GM12878 (cell line): Measurements from ENCODE around the gene CAPN10. TPM values are rescaled to one million over a fixed set of nuclear protein-coding genes. Genes with fewer than 3 reads are reported as not detected.

ENCODE experiments used
- ATAC-seq: fragments of 200-7000 bp; cut with Tn5 transposase; 3 replicates; pipeline ENCODE4 v1.9.1; 2020; ENCODE audit warnings: mild to moderate bottlenecking, moderate library complexity
- BruUV-seq: library from RNA; stranded (reverse); fragments of 400-500 nt; replicated peaks from 2 replicates; lab custom pipeline; 2021; lab: Mats Ljungman, UMichigan
- CTCF ChIA-PET: fragments of 300-600 bp; sonication (Branson Sonifier 250); formaldehyde crosslinking; extraction: SDS; loops from one replicate; lab custom pipeline; 2021; ENCODE audit warnings: inconsistent platforms; lab: Yijun Ruan, JAX
- POLR2A ChIA-PET: fragments of 350-600 bp; formaldehyde crosslinking; extraction: SDS; loops from one replicate; lab custom pipeline; 2021; ENCODE audit warnings: inconsistent platforms; lab: Charles Lee
- RAD21 ChIA-PET: fragments of 300-600 bp; sonication (Branson Sonifier 250); formaldehyde crosslinking; loops from one replicate; lab custom pipeline; 2023; ENCODE audit warnings: antibody characterized with exemption; ENCODE audit not compliant: unreplicated experiment; lab: Charles Lee
- SMC1A ChIA-PET: fragments of 300-600 bp; sonication (Branson Sonifier 250); formaldehyde crosslinking; loops from one replicate; lab custom pipeline; 2023; ENCODE audit not compliant: unreplicated experiment, uncharacterized antibody; lab: Charles Lee
- DNase-seq: peaks from one replicate; pipeline ENCODE4 v3.0.0-alpha.2; 2011; ENCODE audit warnings: low read depth, low spot score
- FAIRE-seq: peaks from 3 replicates; lab custom pipeline; 2011; peaks lifted over from hg19 to GRCh38; lab: Jason Lieb, UNC
- H2AFZ ChIP-seq: 2 replicates; pipeline ENCODE4 v1.6.0; 2011; ENCODE audit warnings: low read depth, low read length, control low read depth; ENCODE audit not compliant: control insufficient read depth
- H3K27ac ChIP-seq: 2 replicates; pipeline ENCODE4 v1.5.1; 2011; ENCODE audit warnings: control low read depth; ENCODE audit not compliant: control insufficient read depth, insufficient read depth
- H3K27me3 ChIP-seq, 2 experiments: replicated peaks in 1 of 2; 2 replicates each; pipeline versions ENCODE4 v1.6.0 to v1.6.1; 2011; ENCODE audit warnings: low read length in 1 of 2; ENCODE audit not compliant: control insufficient read depth in 2 of 2, insufficient read depth in 2 of 2
- H3K36me3 ChIP-seq, 2 experiments: 2 replicates each; pipeline ENCODE4 v1.5.1; 2011; ENCODE audit warnings: low read length in 1 of 2; ENCODE audit not compliant: control insufficient read depth in 2 of 2, insufficient read depth in 2 of 2
- H3K4me1 ChIP-seq: 2 replicates; pipeline ENCODE4 v1.6.1; 2011; ENCODE audit warnings: mild to moderate bottlenecking, low read length, moderate library complexity, mixed read lengths; ENCODE audit not compliant: control insufficient read depth, insufficient read depth
- H3K4me2 ChIP-seq: 2 replicates; pipeline ENCODE4 v1.6.0; 2011; ENCODE audit warnings: control low read depth; ENCODE audit not compliant: control insufficient read depth, insufficient read depth
- H3K4me3 ChIP-seq: fragments of 200-600 bp; sonication (generic); 2 replicates; pipeline ENCODE4 v1.5.1; 2016
- H3K79me2 ChIP-seq: 2 replicates; pipeline ENCODE4 v1.6.0; 2011; ENCODE audit warnings: low read length; ENCODE audit not compliant: control insufficient read depth, insufficient read depth
- H3K9ac ChIP-seq: 2 replicates; pipeline ENCODE4 v1.8.0; 2011; ENCODE audit warnings: low read length, control low read depth, mixed read lengths; ENCODE audit not compliant: control insufficient read depth, insufficient read depth
- H3K9me3 ChIP-seq: replicated peaks from 3 replicates; pipeline ENCODE4 v1.5.1; 2011; ENCODE audit warnings: mild to moderate bottlenecking, low read length; ENCODE audit not compliant: control insufficient read depth, insufficient read depth
- H4K20me1 ChIP-seq: 2 replicates; pipeline ENCODE4 v1.6.0; 2011; ENCODE audit not compliant: control insufficient read depth, insufficient read depth
- CUX1 ChIP-seq: IDR thresholded peaks from 2 replicates; pipeline ENCODE4 v1.6.1; 2012; ENCODE audit warnings: improper control_type of control experiment, low read depth, low read length; ENCODE audit not compliant: insufficient replicate concordance
- GATAD2B ChIP-seq: fragments of 450-650 bp; conservative IDR thresholded peaks from 2 replicates; pipeline ENCODE4 v1.6.1; 2017; ENCODE audit warnings: low read depth, mild to moderate bottlenecking, moderate library complexity
- IKZF1 ChIP-seq: fragments of 450-650 bp; conservative IDR thresholded peaks from 2 replicates; pipeline ENCODE4 v1.6.1; 2017; ENCODE audit warnings: antibody characterized with exemption, mild to moderate bottlenecking
- POLR2A ChIP-seq: IDR thresholded peaks from 2 replicates; pipeline ENCODE4 v1.6.1; 2011; ENCODE audit warnings: low read depth, mild to moderate bottlenecking, low read length
- SMARCA5 ChIP-seq: fragments of 450-650 bp; IDR thresholded peaks from 2 replicates; pipeline ENCODE4 v1.6.1; 2017; ENCODE audit warnings: mild to moderate bottlenecking
- WGBS: methylation state at CpG from one replicate; pipeline ENCODE4 v1.1.6; 2016; ENCODE audit warnings: low lambda C conversion rate; ENCODE audit not compliant: insufficient replicate concordance, insufficient coverage; ENCODE audit errors: missing lambda C conversion rate; 5-methylcytosine and 5-hydroxymethylcytosine counted together
- in situ Hi-C: fragments of 300-500 bp; cut with MboI; formaldehyde crosslinking; loops from 9 replicates; pipeline ENCODE4 v1.14.3; 2018; ENCODE audit warnings: mixed read lengths
- intact Hi-C: fragments of 100-400 bp; cut with micrococcal nuclease; formaldehyde crosslinking; loops from one replicate; pipeline ENCODE4 v1.14.2; 2022; ENCODE audit not compliant: unreplicated experiment
- polyA plus RNA-seq, 11 experiments: library from polyadenylated mRNA; depleted of rRNA in 4 of 11; unstranded in 6 of 11; stranded (reverse) in 5 of 11; fragments of >200 nt; fragmentation: Nextera tagmentation in 4 of 11; fragmentation: Illumina TruSeq in 1 of 11; extraction: Ambion mirVana in 4 of 11; extraction: Trizol in 1 of 11; gene quantifications; 1 replicate in 1 of 11; 2 replicates in 10 of 11; pipeline versions ENCODE4 v1.2.1 to v1.2.3, GENCODE V29; 2011 to 2016; ENCODE audit warnings: inconsistent platforms in 2 of 11, missing spikeins in 2 of 11, low read depth in 1 of 11
- total RNA-seq, 4 experiments: library from RNA; depleted of rRNA in 3 of 4; stranded (reverse); fragments of >200 nt in 3 of 4; fragmentation: Illumina TruSeq in 1 of 4; extraction: Trizol in 1 of 4; gene quantifications; 2 replicates each; pipeline versions ENCODE4 v1.2.1 to v1.2.3, GENCODE V29; 2013 to 2021

Gene CAPN10
- total and polyA plus RNA-seq, 10 of the 15 experiments (the other 5 are each of a cell fraction or from before 2014, with no cell fraction given) = 0.37 to 40.6 (median 17.5) TPM

DNA sequence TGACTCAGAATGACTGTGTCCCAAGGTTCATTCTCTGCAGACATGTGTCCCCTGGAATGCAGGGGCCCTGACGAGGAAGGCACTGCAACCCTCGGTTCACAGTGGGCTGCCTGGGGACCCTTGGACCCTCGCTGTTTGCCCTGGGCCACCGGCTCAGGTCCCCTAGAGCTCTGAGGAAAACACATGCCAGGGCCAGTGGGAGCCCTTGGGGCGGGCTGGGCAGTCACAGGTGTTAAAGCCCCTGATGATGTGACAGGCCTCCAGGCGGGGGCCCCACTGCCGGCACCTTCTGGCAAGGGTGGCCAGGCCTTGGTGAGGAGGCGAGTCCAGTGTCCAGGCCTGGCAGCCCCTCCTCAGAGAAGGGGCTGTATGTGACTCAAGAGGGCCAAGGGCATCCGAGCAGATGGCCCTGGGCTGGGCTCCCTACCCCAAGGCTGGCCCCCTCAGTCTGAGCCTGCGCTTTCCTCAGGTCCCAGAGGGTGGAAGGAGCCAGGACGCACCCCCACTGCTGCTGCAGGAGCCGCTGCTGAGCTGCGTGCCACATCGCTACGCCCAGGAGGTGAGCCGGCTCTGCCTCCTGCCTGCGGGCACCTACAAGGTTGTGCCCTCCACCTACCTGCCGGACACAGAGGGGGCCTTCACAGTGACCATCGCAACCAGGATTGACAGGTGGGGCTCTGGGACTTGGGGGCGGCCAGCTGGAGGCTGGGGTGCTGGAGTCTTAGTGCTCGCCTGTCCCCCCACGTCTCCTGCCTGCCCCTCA lies 11.1 kb downstream of the CAPN10 start:
- BruUV-seq = no TSS peak
- peaks cover 0 to 22% of the 10 kb centered on the region in 2 experiments; a peak in 3 of 4 replicates for H3K36me3 ChIP-seq
- no peak overlapping the region for H2AFZ ChIP-seq
- no peak overlapping the region for H3K9ac ChIP-seq
- H3K27me3 ChIP-seq = no peaks in the 10 kb centered on the region
- DNase-seq = no peak
- ChIA-PET SMC1A (no interaction called here), CTCF (no interaction called here), RAD21 (no interaction called here), POLR2A (no interaction called here)
- in situ Hi-C loops (no loop called here), intact Hi-C loops (no loop called here)
- no peak for ATAC-seq
- 0 out of 2 replicates have a peak, but pooled peaks have one; percentile 6 for TF ChIP-seq POLR2A
- no peak for TF ChIP-seq IKZF1
- 90% methylated on average over 19 of the region's 22 CpGs for WGBS
- no peaks in the 10 kb centered on the region for H3K79me2 ChIP-seq
- no peak overlapping the region for H3K4me2 ChIP-seq
- H3K4me1 ChIP-seq = no peaks in the 10 kb centered on the region; the same call in 1 of the 2 replicates
- no peak overlapping the region for H3K4me3 ChIP-seq
- H3K27ac ChIP-seq = no peak overlapping the region
- no peaks in the 10 kb centered on the region for H4K20me1 ChIP-seq
- FAIRE-seq = no peak
- no peaks in the 10 kb centered on the region for H3K9me3 ChIP-seq

- CTCF ChIA-PET = no interaction called here
- H3K9me3 ChIP-seq = no peaks in the 10 kb centered on the region
- no peak overlapping the region for H3K4me3 ChIP-seq
- no peak for DNase-seq
- H3K27ac ChIP-seq = no peak overlapping the region
- H4K20me1 ChIP-seq = no peaks in the 10 kb centered on the region
- RAD21 ChIA-PET = no interaction called here
- in situ Hi-C loops = no loop called here
- intact Hi-C loops = no loop called here
- peaks cover 0 to 22% of the 10 kb centered on the region in 2 experiments; a peak in 3 of 4 replicates for H3K36me3 ChIP-seq
- SMC1A ChIA-PET = no interaction called here
- no peaks in the 10 kb centered on the region; the same call in 1 of the 2 replicates for H3K4me1 ChIP-seq
- POLR2A ChIA-PET = no interaction called here
- no peak for TF ChIP-seq CUX1
- no peak for TF ChIP-seq GATAD2B
- TF ChIP-seq SMARCA5 = no peak
- TF ChIP-seq, all 136 proteins: peak for 0
- no peaks in the 10 kb centered on the region for H3K79me2 ChIP-seq
- ATAC-seq = no peak
- H3K27me3 ChIP-seq = no peaks in the 10 kb centered on the region
- H3K9ac ChIP-seq = no peak overlapping the region
- no peak overlapping the region for H2AFZ ChIP-seq
- WGBS = 99% methylated on average over 17 of the region's 17 CpGs
- no TSS peak for BruUV-seq
- no peak overlapping the region for H3K4me2 ChIP-seq
- no peak for FAIRE-seq
These were observed 11.9 kb downstream of the CAPN10 start for GRCh38 chr2:240598311-240598911.
